Renal pelvis (tissue), 4 donors: Measurements from ENCODE around the gene KIF26B. TPM values are rescaled to one million over a fixed set of nuclear protein-coding genes. Genes with fewer than 3 reads are reported as not detected.

Experiments
- DNase-seq: peaks from one replicate; pipeline ENCODE4 v3.0.0-alpha.2; 2013
- polyA plus RNA-seq, 3 donors: library from polyadenylated mRNA; unstranded; fragments of 120-200 nt; gene quantifications; one replicate each; pipeline ENCODE4 v1.2.1, GENCODE V29; 2013; ENCODE audit not compliant: insufficient read length in 3 of 3

Gene KIF26B
- polyA plus RNA-seq, 3 donors = 29.9 to 39.3 (median 34.1) TPM

DNA sequence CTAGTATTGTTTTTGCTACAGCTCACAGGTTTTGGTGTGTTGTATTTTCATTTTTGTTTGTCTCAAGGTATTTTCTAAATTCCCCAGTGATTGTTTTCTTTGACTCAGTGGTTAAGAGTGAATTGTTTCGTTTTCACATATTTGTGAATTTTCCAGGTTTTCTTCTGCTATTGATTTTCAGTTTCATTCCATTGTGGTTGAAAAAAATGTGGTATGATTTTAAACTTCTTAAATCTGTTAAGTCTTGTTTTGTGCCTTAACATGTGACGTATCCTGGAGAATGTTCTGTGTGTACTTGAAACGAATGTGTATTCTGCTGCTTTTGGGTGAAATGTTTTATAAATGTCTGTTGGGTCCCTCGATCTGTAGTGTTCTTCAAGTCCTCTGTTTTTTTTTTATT is 117.9 kb downstream of the KIF26B start:
- DNase-seq = no peak

DNA sequence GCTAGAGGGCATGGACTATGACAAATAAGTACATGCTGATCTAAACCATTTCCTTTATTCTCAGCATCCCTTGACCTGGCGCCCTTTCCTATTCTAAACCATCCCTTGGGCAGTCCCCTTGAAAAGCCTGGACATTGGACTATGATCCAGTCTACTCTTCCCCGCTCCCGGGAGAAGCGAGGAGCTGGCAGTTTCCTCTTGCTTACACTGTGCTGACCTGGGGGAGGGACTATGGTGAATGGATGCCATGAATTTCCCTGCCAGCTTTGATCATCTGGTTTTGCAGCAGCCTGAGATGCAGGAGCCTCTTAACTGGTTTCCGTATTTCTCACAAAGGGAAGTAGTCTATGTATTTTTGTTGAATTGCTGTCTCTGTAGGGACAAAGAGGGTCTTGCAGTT is 121.7 kb downstream of the KIF26B start:
- DNase-seq = peak; percentile 48

DNA sequence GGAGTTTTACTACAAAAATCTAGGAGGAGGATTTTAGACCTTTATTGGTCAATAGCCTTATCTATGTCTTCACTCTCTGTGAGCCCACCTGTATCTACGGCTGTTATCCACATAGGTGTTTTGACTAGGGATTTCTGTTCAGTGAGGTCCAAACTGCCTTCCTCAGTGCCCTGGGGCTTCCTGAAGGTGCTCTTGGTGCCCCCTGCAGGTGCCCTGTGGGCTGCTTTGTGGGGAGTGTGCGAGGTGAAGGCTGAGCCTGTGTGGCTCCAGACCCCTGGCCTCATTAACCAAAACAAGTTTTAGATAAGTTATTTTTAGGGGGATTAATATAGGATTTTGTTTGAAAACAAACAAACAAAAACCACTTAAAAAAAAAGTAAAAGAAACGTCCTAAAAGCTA is 122.5 kb downstream of the KIF26B start:
- DNase-seq = no peak

DNA sequence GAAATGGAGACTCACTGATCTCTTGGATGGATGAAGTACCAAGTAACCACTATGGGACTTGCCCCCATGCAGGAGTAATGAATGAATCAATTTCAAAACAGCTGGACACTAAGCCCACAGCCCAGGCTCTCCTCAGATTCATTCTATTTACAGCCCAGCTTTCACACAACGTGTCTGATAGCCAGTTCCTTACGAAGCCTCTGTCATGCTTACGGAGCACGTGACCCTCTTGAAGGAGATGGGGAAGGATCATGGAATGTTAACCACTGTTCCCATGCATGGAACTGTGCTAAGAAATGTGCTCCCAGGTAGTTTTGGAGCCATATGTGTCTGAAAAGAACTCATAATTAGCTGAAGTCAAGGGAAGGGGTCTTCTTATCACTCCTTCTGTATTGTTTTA is 124.1 kb downstream of the KIF26B start:
- no peak for DNase-seq

DNA sequence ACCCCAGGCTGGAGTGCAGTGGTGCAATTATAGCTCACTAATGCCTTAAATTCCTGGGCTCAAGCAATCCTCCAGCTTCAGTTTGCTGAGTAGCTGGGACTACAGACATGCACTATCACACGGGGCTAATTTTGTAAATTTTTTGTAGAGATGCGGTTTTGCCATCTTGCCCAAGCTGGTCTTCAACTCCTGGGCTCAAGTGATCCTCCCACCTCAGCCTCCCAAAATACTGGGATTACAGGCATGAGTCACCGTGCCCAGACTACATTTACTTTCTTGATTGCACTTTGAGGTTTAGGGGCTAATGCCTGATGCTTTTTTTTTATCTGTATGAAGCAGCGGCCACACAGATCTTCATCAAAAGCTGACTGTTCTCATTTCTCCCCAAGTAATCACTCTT is 124.6 kb downstream of the KIF26B start:
- DNase-seq = no peak

DNA sequence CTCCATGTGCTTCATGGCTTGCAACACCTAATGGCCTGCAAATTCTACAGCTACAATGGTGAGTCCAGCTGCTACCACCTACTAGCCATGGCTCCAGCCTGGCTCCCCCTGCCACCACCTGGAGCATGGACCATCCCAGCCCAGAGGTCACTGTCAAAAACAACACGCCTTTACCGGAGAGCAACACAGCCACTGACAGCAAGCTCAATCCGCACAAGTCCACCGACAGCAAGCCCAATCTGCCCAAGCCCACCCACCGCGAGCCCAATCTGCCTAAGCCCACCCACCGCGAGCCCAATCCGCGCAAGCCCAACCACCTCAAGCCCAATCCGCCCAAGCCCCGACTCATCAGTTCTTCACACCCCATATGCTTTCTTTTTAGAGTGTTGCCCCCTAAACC is 128.2 kb downstream of the KIF26B start:
- DNase-seq = no peak

DNA sequence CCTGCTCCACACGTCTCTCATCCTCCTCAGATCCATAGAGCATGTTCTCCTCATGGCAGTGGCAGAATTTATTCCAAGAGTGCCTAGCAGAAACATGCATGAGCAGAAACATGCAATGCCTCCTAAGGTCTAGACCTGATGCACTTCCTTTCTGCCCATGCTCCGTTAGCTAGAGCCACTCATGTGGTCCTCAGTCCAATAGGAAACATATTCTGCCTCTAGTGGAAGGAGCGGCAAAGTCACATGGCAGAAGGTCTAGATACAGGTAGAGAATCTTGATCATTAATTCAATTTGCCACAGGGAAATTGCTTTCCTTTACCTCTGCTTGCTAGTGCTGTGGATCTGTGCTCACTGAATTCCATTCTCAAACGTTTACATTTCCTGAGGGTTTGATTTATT is 130.4 kb downstream of the KIF26B start:
- no peak for DNase-seq

DNA sequence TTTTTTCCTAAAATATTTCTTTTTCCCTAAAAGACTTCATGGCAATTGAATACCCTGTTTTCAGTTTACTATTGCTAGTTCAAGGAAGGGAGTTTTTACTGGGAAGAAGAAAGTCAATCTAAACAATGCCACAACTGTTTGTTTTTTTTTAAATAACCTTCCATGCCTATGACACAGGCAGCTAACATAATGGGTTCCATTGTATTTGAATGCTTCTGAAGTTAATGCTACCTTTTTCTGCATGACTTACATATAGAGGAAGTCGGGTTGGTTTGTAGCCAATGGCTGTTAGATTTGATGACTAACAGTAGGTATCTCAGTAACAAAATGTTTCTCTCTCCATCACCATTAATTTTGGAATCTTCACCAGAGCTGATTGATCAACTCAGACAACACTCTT is 134.0 kb downstream of the KIF26B start:
- no peak for DNase-seq

DNA sequence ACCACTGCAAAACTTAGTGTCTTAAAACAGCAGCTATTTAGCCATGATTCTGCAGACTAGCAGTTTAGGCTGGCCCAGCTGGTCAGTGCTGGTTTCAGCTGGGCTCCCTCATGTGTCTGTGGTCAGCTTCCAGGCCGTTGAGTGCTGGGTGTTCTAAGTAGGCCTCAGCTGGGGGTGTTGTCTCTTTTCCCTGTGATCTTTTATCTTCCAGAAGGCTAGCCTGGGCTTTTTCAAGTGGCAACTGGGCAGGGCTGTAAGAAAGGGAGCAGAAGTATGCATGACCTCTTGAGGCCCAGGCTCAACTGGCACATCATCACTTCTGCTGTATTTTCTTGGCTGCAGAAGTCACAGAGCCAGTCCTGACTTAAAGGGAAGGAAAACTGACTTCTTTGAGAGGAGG is 136.1 kb downstream of the KIF26B start:
- DNase-seq = no peak

DNA sequence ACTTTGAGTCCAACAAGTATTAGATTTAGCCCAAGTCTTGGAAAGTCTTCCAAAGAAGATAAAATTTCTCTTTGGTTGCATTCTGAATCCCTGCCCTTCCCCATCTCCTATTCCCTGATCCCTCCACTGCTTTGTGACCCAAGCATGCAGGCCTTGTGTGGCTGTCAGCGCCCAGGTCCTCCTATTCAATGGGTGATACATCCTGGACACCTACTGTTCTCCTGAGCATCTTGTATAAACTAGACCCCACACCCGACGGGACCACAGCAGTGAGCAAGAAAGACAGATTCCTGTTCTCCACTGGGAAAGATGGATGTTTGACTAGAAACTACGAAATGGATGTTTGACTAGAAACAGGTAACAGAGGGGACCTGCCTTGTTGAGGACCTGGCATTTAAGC is 136.6 kb downstream of the KIF26B start:
- no peak for DNase-seq

DNA sequence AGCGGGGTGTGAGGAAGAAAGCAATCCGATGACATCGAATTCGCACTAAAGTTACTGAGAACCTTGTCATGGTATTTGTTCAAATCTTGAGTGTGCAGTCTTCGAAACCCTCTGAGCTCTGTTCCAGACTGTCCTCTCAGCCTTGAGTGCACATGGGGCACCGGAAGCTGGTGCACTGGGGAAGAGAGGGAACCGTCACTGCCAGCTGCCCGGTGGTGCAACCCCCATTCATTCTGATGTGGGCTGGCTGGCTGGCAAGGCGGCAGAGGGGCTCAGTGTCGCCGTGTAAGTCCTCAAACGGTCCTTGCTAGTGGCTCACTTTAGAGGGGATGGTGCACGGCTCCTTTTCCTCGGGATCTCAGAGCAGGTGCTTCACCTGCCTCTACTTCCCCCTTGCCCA is 137.4 kb downstream of the KIF26B start:
- no peak for DNase-seq

DNA sequence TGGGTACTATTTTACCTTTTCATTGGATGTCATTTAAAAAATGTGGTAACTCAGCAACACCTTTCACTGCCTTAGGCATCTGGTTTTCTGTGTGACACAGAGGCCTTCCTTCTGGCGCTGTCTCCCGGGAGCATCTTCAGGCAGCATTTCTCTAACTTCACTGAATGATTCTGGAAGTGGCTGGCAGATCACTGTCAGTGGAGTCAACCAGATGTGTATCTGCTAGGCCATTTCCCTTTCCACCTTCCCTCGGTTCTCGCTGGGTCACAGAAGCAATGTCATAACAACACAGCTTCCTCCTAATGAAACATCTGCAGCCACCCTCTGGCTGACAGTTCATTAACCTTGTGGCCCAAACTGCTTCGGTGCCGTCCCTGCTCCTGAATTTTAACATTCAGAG is 137.8 kb downstream of the KIF26B start:
- DNase-seq = no peak

DNA sequence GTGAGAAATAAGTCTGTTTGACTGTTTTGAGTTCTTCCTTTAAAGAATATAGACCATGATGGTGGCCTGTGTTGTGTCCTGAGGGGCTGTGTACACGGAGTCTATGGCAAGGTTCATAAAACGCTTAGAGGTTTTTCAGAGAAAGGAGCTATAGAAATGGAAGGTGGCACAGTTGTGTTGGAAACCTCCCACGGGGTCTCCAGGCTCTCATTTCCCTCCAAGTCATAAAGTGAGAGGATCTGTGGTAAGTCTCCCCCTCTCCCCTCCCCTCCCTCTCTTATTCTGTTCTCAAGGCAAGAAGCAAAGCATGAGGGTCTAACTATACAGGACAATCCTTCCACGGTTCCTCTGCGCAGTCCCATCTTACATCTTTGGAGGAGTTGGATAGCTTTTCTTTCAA is 139.2 kb downstream of the KIF26B start:
- no peak for DNase-seq

DNA sequence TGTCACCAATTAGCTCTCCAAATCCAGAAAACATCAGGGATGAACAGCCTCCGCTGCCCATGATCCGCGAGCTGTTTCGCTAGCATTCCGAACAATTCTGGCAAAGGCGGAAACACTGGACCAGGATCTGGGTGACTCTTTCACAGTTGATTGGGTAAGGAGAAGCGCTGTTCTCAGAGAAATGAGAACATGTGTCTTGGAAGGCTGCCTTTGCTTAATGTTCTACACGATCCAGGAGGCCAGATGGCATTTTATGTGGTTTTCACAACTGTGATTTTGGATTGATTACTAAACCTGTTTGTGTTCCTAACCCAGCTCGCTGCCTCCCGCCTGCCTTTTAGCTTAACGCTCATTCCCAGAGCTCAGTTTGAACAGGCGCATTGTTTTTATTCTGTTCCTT is 144.0 kb downstream of the KIF26B start:
- DNase-seq = no peak

DNA sequence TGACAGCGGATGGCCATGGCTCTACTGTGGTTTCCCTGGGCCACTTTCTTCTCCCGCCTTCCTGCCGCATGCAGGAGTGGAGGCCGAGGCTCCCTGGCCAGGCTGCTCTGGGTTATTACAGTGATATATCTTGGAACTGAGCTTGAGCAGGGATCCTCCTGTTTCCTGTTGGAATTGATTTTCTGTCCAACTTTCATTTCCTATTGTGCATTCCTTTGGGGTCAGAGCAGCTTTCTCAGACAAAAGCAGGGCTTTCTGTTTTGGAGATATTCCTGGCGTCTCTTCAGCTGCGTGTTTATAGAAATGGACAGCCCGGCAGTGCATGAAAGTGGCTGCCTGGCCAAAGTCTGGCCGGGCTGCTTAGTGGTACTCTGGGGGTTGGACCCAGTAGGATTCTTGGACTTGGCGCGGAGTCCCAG is 146.4 kb downstream of the KIF26B start:
- DNase-seq = no peak

DNA sequence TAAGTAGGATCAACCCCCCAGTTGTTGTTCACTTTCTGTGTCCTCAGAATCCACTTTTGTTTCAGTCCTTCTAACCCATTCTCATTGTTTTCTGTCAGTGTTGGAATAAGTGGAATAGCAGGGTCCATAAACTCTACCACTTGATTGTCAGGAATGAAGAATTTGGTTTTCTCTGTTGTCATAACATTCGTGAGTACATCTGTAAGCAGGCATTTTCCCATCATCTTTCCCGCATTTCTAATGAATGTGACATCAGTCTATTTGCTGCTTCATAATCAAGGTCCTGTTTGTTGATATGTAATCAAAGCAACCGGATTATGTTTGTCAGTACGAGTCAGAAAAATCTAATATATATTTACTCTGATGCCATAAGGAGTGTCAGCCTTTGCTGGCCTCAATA is 147.1 kb downstream of the KIF26B start:
- no peak for DNase-seq

DNA sequence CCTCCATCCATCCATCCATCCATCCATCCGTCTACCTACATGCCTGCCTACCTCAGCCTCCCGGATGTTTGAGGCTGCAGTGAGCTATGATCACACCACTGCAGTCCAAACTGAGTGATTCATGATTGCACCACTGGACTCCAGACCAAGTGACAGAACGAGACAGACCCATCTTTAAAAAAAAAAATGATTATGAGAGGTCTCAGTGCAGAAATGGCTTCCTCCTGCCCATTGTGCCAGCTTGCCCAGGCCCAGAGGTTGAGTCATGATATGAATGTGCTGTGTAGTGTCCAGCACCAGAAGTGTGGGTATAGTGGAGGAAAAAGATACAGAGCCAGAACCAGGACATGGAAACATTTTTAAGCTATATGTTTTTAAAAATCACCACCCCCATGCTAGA is 149.9 kb downstream of the KIF26B start:
- no peak for DNase-seq

DNA sequence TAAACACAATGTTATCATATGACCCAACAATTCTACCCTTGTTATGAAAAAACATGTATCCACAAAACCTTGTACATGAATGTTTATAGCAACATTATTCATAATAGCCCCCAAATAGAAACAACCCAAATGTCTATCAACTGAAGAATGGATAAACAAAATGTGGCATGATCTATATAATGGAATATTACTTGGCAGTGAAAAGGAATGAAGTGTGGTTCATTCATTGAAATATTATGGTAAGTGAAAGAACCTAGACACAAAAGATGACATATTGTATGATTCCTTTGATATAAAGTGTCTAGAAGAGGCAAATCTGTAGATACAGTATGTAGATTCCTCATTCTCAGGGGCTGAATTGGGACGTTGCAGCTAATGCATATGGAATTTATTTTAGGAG is 151.2 kb downstream of the KIF26B start:
- DNase-seq = no peak

DNA sequence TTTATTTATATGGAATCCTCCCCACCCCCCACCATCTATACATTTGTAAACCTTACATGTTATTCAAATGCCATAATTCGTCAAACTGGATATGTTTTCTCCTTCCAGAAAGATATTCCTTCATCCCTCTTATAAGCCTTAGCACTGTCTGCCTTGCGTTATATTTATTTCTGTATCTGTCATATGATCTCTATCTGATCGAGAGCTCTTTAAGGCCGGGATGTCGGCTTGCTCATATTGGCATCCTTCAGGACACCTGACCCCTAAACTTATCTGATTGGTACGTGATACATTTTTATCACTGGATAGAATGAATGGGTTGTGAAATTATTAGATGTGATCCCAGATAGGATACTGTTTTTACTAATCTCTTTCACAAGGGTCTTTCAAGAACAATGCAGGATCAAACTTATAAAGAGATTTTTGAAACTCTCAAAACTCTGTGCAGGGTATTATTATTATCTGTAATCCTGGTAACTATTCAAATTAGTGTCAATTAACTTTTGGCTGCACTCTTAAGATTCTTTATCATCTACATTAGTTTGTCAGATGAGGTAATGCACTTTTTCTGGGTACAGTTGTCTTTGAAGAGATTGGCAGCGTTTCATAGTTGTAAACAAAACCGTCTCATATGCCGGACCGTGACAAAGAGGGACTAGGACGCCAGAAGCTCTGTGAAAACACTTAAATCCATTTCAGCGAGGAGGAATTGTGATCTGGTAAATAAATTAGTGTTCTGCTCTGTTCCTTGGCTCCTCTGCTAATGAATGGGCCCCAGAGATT is 152.0 kb downstream of the KIF26B start:
- DNase-seq = no peak

DNA sequence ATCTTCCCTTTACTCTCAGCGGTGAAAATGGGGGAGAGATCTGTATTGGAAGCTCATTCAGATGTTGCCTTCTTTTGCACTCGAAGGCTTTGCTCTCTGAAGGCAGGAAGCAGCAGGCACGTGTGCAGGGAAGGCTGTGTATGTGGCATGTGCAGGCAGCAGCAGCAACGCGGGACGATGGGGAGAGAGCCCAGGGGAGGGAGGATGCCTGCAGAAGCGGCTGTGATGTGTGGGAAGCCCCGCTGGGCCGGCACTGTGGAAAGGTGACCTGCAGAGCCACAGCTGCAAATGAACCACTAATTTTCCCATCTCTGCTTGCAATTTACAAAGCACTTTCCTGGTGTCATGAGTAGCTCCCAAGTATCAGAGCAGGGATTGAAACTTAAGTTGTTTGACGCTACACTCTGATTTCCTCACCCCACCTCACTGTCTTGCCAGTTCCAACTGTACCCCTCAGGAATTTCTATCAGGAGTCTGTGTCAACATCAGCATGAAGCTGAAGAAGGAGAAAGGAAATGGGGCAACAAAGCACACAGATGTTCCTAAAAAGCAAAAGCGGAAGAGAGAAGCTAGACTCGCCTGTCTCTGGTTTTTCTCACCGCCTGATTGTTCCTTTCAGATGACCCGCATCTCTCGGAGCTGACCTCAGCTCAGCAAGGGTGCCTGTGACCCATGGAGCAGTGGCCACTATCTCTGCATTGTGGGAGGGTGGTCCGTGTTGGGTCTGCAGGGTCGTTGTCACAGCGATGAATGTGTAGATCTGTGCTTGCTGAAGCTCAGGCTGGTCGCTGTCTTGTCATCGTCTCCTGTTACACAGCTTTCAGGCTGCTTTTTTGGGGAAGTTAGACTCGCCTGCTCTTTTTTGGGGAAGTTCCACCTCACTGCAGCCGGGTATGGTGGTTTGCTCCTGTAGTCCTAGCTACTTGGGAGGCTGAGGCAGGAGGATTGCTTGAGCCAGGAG is 156.1 kb downstream of the KIF26B start:
- no peak for DNase-seq

DNA sequence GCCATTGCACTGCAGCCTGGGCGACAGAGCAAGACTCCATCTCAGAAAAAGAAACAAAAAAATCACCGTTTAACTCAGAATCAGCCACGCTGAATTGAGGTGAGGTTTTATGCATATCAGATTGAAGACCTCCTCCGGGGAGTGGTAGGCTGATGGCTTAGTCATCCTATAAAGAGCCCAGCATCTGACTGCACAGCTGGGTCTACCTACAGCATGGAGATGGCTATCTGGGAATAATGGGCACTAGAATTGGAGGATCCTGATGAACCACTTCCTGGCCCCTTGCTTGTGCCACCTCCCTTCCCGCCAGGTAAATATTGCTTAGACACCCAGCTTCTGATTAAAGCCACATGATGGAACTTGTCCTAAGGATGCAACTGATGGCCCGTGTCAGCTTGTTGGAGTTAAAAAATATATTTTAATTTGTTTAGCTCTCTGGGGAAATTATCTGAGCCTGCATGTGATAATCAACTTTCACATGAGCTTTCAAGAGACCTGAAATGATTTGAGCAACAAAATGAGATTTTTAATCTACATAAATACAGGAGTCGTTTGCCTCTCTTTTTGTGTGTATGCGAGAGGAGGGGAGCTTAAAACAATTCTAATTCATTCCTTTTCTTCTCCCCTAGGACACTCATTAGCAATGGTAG is 157.2 kb downstream of the KIF26B start:
- no peak for DNase-seq

DNA sequence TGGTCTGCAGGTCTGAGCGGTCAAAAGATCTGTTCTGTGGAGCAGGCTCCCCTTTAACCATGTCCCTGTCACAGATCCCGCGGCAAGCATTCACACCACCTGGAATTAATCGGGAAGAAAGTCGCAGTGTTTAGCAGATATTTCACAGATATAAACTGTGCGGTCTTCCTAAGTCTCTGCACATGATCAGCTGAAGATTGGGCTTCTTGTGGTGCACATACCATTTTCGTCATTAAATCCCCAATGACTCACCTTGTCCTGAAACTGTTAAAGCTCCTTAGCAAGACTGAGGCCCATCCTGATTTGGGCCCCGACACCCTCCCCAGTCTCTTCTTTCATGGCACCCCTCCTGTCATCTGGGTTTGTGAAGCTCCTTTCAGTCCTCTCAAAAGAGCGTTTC is 158.8 kb downstream of the KIF26B start:
- no peak for DNase-seq

DNA sequence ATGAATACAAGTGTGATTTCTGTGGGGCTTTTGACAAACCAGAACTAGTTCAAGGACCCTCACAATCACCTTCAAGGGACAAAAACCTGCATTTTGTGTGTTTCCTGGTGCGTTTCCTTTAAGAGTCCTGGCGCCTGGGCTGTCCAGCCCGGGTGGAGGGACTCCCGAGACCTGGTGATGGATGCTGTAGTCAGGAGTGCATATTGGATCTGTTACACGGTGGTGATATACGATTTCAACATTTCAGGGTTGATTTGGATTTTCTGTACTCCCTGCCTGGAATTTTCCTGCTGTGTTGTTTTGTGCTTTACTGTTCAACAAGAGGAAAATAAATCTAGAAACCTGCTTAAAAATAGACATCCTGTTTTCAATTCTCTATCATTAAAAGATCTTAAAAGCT is 162.0 kb downstream of the KIF26B start:
- no peak for DNase-seq
